ENCODE results near the gene COG4.

- TF ChIP-seq HOXA7 (CRISPR knock-in tag; IDR thresholded peaks at IDR 0.05; ENCODE audit: borderline replicate concordance) (no peak), CTCF (tag by site-specific recombination; IDR thresholded peaks at IDR 0.05) (no peak), ZNF639 (tag by site-specific recombination; IDR thresholded peaks at IDR 0.05) (no peak), ZNF274 (IDR thresholded peaks at IDR 0.05; ENCODE audit: low read length) (no peak), ZNF274 (tag by site-specific recombination; IDR thresholded peaks at IDR 0.05; ENCODE audit: borderline replicate concordance) (no peak), BCL11B (tag by site-specific recombination; IDR thresholded peaks at IDR 0.05; ENCODE audit: low read depth) (no peak)
Observed at GRCh38 chr16:70472786-70473433, 50.4 kb downstream of the COG4 start.
